ENCODE measurements around the gene ATF7IP2. TPM values are rescaled to one million over a fixed set of nuclear protein-coding genes. Genes with fewer than 3 reads are reported as not detected.

ATF7IP2 gene
- total and polyA plus RNA-seq, 10 of the 15 experiments (the other 5 are each of a cell fraction or from before 2014, with no cell fraction given) = 24.6 to 82.1 (median 51.9) TPM

DNA sequence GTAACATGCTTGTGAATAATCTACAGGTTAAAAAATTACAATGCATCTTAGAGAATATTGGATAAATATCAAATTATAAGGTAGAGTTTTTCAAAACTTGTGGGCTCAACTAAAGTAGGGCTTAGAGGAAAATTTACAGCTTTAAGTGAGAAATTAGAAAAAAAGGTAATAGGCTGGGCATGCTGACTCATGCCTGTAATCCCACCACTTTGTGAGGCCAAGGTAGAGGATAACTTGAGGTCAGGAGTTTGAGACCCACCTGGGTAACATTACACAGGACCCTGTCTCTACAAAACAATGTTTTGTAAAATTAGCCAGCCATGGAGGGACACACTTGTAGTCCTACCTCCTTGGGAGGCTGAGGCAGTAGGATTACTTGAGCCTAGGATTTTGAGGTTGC, 4.5 kb downstream of the ATF7IP2 start:
- Histone ChIP-seq H3K27me3 (replicated peaks in 1 of 2; ENCODE audit: control insufficient read depth in 2 of 2, insufficient read depth in 2 of 2, low read length in 1 of 2) (no peaks in the 10 kb centered on the region), H3K4me2 (ENCODE audit: control insufficient read depth, insufficient read depth) (no peak overlapping the region), H3K9me3 (replicated peaks; ENCODE audit: control insufficient read depth, insufficient read depth, low read length) (peaks cover 4% of the 10 kb centered on the region; the same call in 2 of the 3 replicates), H3K27ac (ENCODE audit: control insufficient read depth, insufficient read depth) (no peak overlapping the region), H2AFZ (ENCODE audit: control insufficient read depth, low read depth, low read length) (no peak overlapping the region), H3K9ac (ENCODE audit: control insufficient read depth, insufficient read depth, low read length) (no peak overlapping the region), H4K20me1 (ENCODE audit: control insufficient read depth, insufficient read depth) (no peaks in the 10 kb centered on the region), H3K36me3 (ENCODE audit: control insufficient read depth in 2 of 2, insufficient read depth in 2 of 2, low read length in 1 of 2) (peaks cover 0 to 10% of the 10 kb centered on the region in 2 experiments; a peak in 2 of 4 replicates), H3K4me1 (ENCODE audit: control insufficient read depth, insufficient read depth, low read length) (no peaks in the 10 kb centered on the region; the same call in 1 of the 2 replicates), H3K4me3 (no peak overlapping the region), H3K79me2 (ENCODE audit: control insufficient read depth, insufficient read depth, low read length) (peaks cover 17% of the 10 kb centered on the region)
- no peak for DNase-seq (ENCODE audit: low read depth, low spot score)
- FAIRE-seq = peak; percentile 27
- POLR2A ChIA-PET = interaction anchor here (0.6 kb wide), 1 partner anchor 68 kb away, joined by 3 read pairs; no protein-coding TSS in a partner anchor
- in situ Hi-C loops (cut with MboI) = no loop called here
- SMC1A ChIA-PET (ENCODE audit: uncharacterized antibody, unreplicated experiment) = interaction anchor here (0.6 to 1.3 kb wide), 4 partner anchors 9 to 102 kb away, joined by 3 to 6 read pairs (median 4); no protein-coding TSS in a partner anchor
- RAD21 ChIA-PET (ENCODE audit: unreplicated experiment) = interaction anchor here (0.8 to 1.7 kb wide), 2 partner anchors 133 to 136 kb away, joined by 3 to 5 read pairs; no protein-coding TSS in a partner anchor
- CTCF ChIA-PET = interaction anchor here (0.6 to 1.5 kb wide), 4 partner anchors 10 to 133 kb away, joined by 3 read pairs; no protein-coding TSS in a partner anchor
- no peak for ATAC-seq
- BruUV-seq (replicated peaks) = no TSS peak
- intact Hi-C loops (cut with micrococcal nuclease; ENCODE audit: unreplicated experiment) = no loop called here
- TF ChIP-seq SIN3A (IDR thresholded peaks at IDR 0.05; ENCODE audit: low read depth, low read length) (no peak), FOXK2 (IDR thresholded peaks at IDR 0.05) (no peak), IRF4 (IDR thresholded peaks at IDR 0.05; ENCODE audit: low read depth, low read length) (no peak), CBX5 (IDR thresholded peaks at IDR 0.05; ENCODE audit: low read depth) (no peak), CHD4 (IDR thresholded peaks at IDR 0.05) (no peak), NR2C1 (IDR thresholded peaks at IDR 0.05) (no peak), MTA3 (IDR thresholded peaks at IDR 0.05; ENCODE audit: borderline replicate concordance, low read length) (no peak), MYB (IDR thresholded peaks at IDR 0.05; ENCODE audit: borderline replicate concordance, low read depth, low read length) (no peak), ZZZ3 (IDR thresholded peaks at IDR 0.05; ENCODE audit: control insufficient read depth, insufficient read length, low read depth) (no peak), PAX8 (IDR thresholded peaks at IDR 0.05) (no peak)
- TF ChIP-seq, protein P1, sequence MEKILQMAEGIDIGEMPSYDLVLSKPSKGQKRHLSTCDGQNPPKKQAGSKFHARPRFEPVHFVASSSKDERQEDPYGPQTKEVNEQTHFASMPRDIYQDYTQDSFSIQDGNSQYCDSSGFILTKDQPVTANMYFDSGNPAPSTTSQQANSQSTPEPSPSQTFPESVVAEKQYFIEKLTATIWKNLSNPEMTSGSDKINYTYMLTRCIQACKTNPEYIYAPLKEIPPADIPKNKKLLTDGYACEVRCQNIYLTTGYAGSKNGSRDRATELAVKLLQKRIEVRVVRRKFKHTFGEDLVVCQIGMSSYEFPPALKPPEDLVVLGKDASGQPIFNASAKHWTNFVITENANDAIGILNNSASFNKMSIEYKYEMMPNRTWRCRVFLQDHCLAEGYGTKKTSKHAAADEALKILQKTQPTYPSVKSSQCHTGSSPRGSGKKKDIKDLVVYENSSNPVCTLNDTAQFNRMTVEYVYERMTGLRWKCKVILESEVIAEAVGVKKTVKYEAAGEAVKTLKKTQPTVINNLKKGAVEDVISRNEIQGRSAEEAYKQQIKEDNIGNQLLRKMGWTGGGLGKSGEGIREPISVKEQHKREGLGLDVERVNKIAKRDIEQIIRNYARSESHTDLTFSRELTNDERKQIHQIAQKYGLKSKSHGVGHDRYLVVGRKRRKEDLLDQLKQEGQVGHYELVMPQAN (conservative IDR thresholded peaks at IDR 0.05) = no peak
- TF ChIP-seq, protein P2, sequence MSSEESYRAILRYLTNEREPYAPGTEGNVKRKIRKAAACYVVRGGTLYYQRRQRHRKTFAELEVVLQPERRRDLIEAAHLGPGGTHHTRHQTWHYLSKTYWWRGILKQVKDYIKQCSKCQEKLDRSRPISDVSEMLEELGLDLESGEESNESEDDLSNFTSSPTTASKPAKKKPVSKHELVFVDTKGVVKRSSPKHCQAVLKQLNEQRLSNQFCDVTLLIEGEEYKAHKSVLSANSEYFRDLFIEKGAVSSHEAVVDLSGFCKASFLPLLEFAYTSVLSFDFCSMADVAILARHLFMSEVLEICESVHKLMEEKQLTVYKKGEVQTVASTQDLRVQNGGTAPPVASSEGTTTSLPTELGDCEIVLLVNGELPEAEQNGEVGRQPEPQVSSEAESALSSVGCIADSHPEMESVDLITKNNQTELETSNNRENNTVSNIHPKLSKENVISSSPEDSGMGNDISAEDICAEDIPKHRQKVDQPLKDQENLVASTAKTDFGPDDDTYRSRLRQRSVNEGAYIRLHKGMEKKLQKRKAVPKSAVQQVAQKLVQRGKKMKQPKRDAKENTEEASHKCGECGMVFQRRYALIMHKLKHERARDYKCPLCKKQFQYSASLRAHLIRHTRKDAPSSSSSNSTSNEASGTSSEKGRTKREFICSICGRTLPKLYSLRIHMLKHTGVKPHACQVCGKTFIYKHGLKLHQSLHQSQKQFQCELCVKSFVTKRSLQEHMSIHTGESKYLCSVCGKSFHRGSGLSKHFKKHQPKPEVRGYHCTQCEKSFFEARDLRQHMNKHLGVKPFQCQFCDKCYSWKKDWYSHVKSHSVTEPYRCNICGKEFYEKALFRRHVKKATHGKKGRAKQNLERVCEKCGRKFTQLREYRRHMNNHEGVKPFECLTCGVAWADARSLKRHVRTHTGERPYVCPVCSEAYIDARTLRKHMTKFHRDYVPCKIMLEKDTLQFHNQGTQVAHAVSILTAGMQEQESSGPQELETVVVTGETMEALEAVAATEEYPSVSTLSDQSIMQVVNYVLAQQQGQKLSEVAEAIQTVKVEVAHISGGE (CRISPR knock-in tag; IDR thresholded peaks at IDR 0.05) = no peak
- TF ChIP-seq, protein P3, sequence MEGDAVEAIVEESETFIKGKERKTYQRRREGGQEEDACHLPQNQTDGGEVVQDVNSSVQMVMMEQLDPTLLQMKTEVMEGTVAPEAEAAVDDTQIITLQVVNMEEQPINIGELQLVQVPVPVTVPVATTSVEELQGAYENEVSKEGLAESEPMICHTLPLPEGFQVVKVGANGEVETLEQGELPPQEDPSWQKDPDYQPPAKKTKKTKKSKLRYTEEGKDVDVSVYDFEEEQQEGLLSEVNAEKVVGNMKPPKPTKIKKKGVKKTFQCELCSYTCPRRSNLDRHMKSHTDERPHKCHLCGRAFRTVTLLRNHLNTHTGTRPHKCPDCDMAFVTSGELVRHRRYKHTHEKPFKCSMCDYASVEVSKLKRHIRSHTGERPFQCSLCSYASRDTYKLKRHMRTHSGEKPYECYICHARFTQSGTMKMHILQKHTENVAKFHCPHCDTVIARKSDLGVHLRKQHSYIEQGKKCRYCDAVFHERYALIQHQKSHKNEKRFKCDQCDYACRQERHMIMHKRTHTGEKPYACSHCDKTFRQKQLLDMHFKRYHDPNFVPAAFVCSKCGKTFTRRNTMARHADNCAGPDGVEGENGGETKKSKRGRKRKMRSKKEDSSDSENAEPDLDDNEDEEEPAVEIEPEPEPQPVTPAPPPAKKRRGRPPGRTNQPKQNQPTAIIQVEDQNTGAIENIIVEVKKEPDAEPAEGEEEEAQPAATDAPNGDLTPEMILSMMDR (IDR thresholded peaks at IDR 0.05 in 2 of 3, conservative IDR thresholded peaks at IDR 0.05 in 1 of 3; ENCODE audit: control insufficient read depth in 2 of 3, extremely low read depth in 1 of 3, insufficient read depth in 1 of 3, low read depth in 3 of 3, low read length in 3 of 3) = no peak
- TF ChIP-seq, protein P4, sequence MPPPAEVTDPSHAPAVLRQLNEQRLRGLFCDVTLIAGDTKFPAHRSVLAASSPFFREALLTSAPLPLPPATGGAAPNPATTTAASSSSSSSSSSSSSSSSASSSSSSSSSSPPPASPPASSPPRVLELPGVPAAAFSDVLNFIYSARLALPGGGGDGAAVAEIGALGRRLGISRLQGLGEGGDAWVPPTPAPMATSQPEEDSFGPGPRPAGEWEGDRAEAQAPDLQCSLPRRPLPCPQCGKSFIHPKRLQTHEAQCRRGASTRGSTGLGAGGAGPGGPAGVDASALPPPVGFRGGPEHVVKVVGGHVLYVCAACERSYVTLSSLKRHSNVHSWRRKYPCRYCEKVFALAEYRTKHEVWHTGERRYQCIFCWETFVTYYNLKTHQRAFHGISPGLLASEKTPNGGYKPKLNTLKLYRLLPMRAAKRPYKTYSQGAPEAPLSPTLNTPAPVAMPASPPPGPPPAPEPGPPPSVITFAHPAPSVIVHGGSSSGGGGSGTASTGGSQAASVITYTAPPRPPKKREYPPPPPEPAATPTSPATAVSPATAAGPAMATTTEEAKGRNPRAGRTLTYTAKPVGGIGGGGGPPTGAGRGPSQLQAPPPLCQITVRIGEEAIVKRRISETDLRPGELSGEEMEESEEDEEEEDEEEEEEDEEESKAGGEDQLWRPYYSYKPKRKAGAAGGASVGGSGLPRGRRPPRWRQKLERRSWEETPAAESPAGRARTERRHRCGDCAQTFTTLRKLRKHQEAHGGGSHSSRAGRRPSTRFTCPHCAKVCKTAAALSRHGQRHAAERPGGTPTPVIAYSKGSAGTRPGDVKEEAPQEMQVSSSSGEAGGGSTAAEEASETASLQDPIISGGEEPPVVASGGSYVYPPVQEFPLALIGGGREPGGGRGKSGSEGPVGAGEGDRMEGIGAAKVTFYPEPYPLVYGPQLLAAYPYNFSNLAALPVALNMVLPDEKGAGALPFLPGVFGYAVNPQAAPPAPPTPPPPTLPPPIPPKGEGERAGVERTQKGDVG (CRISPR knock-in tag; IDR thresholded peaks at IDR 0.05) = no peak

All from GM12878 (cell line).